Panc1 (cell line): ENCODE results near the gene TAOK1. TPM values are rescaled to one million over a fixed set of nuclear protein-coding genes. Genes with fewer than 3 reads are reported as not detected.
A peak's percentile ranks its signal among the peaks of the same experiment; 100 is the strongest.

ENCODE experiments used
- ATAC-seq: fragments of 200-7000 bp; cut with Tn5 transposase; 2 replicates; pipeline ENCODE4 v1.9.1; 2020; ENCODE audit warnings: mild to moderate bottlenecking, moderate library complexity
- BruUV-seq: library from RNA; stranded (reverse); fragments of 400-500 nt; replicated peaks from 2 replicates; lab custom pipeline; 2021; lab: Mats Ljungman, UMichigan
- CTCF ChIA-PET: fragments of 300-600 bp; sonication (Branson Sonifier 250); formaldehyde crosslinking; loops from one replicate; lab custom pipeline; 2022; ENCODE audit warnings: antibody characterized with exemption; lab: Charles Lee
- POLR2A ChIA-PET: fragments of 300-600 bp; sonication (Branson Sonifier 250); formaldehyde crosslinking; loops from one replicate; lab custom pipeline; 2022; ENCODE audit warnings: antibody characterized with exemption; lab: Charles Lee
- DNase-seq: peaks from one replicate; pipeline ENCODE4 v3.0.0-alpha.2; 2010; ENCODE audit warnings: low read depth, low spot score
- H3K27ac ChIP-seq: 2 replicates; pipeline ENCODE4 v1.5.1; 2011; ENCODE audit warnings: mild to moderate bottlenecking, low read length, inconsistent platforms
- H3K27me3 ChIP-seq: fragments of 200-500 bp; sonication (Bioruptor generic); 2 replicates; pipeline ENCODE4 v1.6.0; 2014; ENCODE audit warnings: low read length, inconsistent platforms; ENCODE audit not compliant: control insufficient read depth, insufficient read depth
- H3K36me3 ChIP-seq: fragments of 200-500 bp; sonication (Bioruptor generic); 2 replicates; pipeline ENCODE4 v1.5.1; 2014; ENCODE audit warnings: inconsistent platforms, mild to moderate bottlenecking, low read length, moderate library complexity; ENCODE audit not compliant: control insufficient read depth, insufficient read depth
- H3K4me1 ChIP-seq: 2 replicates; pipeline ENCODE4 v1.5.1; 2011; ENCODE audit warnings: inconsistent platforms, mild to moderate bottlenecking, low read length, moderate library complexity; ENCODE audit not compliant: control insufficient read depth, insufficient read depth
- H3K4me3 ChIP-seq, 2 experiments: 2 replicates each; pipeline ENCODE4 v1.5.1; 2011 to 2012; ENCODE audit warnings: low read depth in 2 of 2, low read length in 2 of 2, mild to moderate bottlenecking in 2 of 2, inconsistent platforms in 1 of 2, moderate library complexity in 1 of 2
- H3K9me3 ChIP-seq: fragments of 200-500 bp; sonication (Bioruptor generic); 2 replicates; pipeline ENCODE4 v1.5.1; 2014; ENCODE audit warnings: low read depth, mild to moderate bottlenecking, inconsistent platforms, low read length, moderate library complexity; ENCODE audit not compliant: control insufficient read depth, insufficient read depth
- CTCF ChIP-seq: fragments of 450-650 bp; IDR thresholded peaks from 2 replicates; pipeline ENCODE4 v1.5.1; 2017; ENCODE audit warnings: mild to moderate bottlenecking
- POLR2AphosphoS5 ChIP-seq: IDR thresholded peaks from 2 replicates; pipeline ENCODE4 v1.6.1; 2012; ENCODE audit warnings: mild to moderate bottlenecking, low read depth, low read length, moderate library complexity
- REST ChIP-seq, 2 experiments: IDR thresholded peaks; 2 replicates each; pipeline ENCODE4 v1.6.1; 2011 to 2012; ENCODE audit warnings: low read depth in 2 of 2, control low read depth in 1 of 2, low read length in 1 of 2, mild to moderate bottlenecking in 1 of 2, moderate library complexity in 1 of 2; ENCODE audit not compliant: insufficient read depth in 1 of 2
- SIN3A ChIP-seq: IDR thresholded peaks from 2 replicates; pipeline ENCODE4 v1.6.1; 2012; ENCODE audit warnings: low read depth, mild to moderate bottlenecking, low read length, moderate library complexity, borderline replicate concordance; ENCODE audit not compliant: insufficient read depth
- TCF7L2 ChIP-seq: IDR thresholded peaks from 2 replicates; pipeline ENCODE4 v1.6.1; 2011; ENCODE audit warnings: mild to moderate bottlenecking, low read depth, low read length, inconsistent platforms
- in situ Hi-C: cut with HindIII; loops from 2 replicates; pipeline ENCODE4 v1.10.0; 2016; ENCODE audit warnings: low sequenced_read_pairs, low pct_unique_long_range_greater_than_20kb
- intact Hi-C: fragments of 100-400 bp; cut with micrococcal nuclease; formaldehyde crosslinking; loops from one replicate; pipeline ENCODE4 v1.10.0; 2022; ENCODE audit not compliant: unreplicated experiment
- total RNA-seq: library from RNA; stranded (reverse); gene quantifications from one replicate; pipeline ENCODE4 v1.2.1, GENCODE V29; 2021; ENCODE audit not compliant: unreplicated experiment

TAOK1 gene
- total RNA-seq, 1 experiment from 2014 or later = 111 TPM

- intact Hi-C loops (no loop called here), in situ Hi-C loops (no loop called here)
- Histone ChIP-seq H3K36me3 (peaks cover 3% of the 10 kb centered on the region; the same call in 1 of the 2 replicates), H3K4me3 (no peak overlapping the region), H3K4me1 (0 out of 2 replicates have a peak, but pooled peaks cover under 1% of the 10 kb centered on the region), H3K27ac (no peak overlapping the region), H3K9me3 (no peaks in the 10 kb centered on the region), H3K27me3 (no peaks in the 10 kb centered on the region)
- ChIA-PET CTCF (no interaction called here), POLR2A (no interaction called here)
- DNase-seq (no peak), ATAC-seq (no peak)
- no TSS peak for BruUV-seq
- no peak for TF ChIP-seq POLR2AphosphoS5
- no peak for TF ChIP-seq SIN3A
- TF ChIP-seq REST (IDR thresholded peaks at IDR 0.05; ENCODE audit: insufficient read depth in 1 of 2, low read depth in 2 of 2, low read length in 1 of 2) = no peak
- no peak for TF ChIP-seq TCF7L2
Observed at GRCh38 chr17:29386760-29387159, 3.4 kb upstream of the TAOK1 start.

- peaks cover 5% of the 10 kb centered on the region for H3K36me3 ChIP-seq
- intact Hi-C loops = no loop called here
- no peaks in the 10 kb centered on the region for H3K9me3 ChIP-seq
- no peak for DNase-seq
- no peak for ATAC-seq
- no peaks in the 10 kb centered on the region for H3K27me3 ChIP-seq
- CTCF ChIA-PET = interaction anchor here (0.7 kb wide), 1 partner anchor 105 kb away, joined by 8 read pairs; no protein-coding TSS in a partner anchor
- in situ Hi-C loops = no loop called here
- peak overlapping the region; percentile 29 to 69; a peak in 3 of 4 replicates for H3K4me3 ChIP-seq
- H3K27ac ChIP-seq = 0 out of 2 replicates have a peak overlapping the region, but pooled peaks have one; percentile 94
- BruUV-seq = no TSS peak
- TF ChIP-seq REST (IDR thresholded peaks at IDR 0.05; ENCODE audit: insufficient read depth in 1 of 2, low read depth in 2 of 2, low read length in 1 of 2) = no peak
- TF ChIP-seq SIN3A = no peak
- TF ChIP-seq TCF7L2 = no peak
- TF ChIP-seq CTCF = no peak
- no peak for TF ChIP-seq POLR2AphosphoS5
- POLR2A ChIA-PET = no interaction called here
- H3K4me1 ChIP-seq = peaks cover 19% of the 10 kb centered on the region; the same call in 1 of the 2 replicates
Observed at GRCh38 chr17:29388937-29389336, 1.2 kb upstream of the TAOK1 start.
